ENCODE data around the gene MYBPC3. TPM values are rescaled to one million over a fixed set of nuclear protein-coding genes. Genes with fewer than 3 reads are reported as not detected.
A peak's percentile ranks its signal among the peaks of the same experiment; 100 is the strongest.

The MYBPC3 gene
- total RNA-seq, 4 donors from 2014 or later: not detected

DNA sequence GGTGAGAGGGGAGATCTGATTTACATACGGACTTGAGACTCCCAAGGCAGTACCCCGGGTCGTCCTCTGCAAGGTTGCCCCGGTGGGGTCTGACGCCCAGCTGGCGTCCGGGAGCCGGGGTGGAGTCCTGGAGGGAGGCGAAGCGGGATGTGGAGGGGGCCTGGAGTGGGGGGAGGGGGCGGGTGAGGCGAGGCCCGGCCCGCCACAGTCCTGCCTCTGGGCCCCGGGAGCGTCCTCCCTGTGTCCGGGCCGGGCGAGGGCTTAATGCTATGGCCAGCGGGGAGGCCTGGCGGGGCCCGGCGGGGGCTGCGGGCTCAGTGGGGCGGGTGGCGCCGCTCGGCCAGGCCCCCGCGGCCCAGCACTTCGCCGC is 2.4 kb upstream of the MYBPC3 start:
- H3K4me3 ChIP-seq (ENCODE audit: low read depth, poor library complexity, severe bottlenecking): no peak overlapping the region
- WGBS, 2 donors: 18 to 20% methylated on average over 20 to 23 of the region's 32 CpGs
- TF ChIP-seq, protein P1, sequence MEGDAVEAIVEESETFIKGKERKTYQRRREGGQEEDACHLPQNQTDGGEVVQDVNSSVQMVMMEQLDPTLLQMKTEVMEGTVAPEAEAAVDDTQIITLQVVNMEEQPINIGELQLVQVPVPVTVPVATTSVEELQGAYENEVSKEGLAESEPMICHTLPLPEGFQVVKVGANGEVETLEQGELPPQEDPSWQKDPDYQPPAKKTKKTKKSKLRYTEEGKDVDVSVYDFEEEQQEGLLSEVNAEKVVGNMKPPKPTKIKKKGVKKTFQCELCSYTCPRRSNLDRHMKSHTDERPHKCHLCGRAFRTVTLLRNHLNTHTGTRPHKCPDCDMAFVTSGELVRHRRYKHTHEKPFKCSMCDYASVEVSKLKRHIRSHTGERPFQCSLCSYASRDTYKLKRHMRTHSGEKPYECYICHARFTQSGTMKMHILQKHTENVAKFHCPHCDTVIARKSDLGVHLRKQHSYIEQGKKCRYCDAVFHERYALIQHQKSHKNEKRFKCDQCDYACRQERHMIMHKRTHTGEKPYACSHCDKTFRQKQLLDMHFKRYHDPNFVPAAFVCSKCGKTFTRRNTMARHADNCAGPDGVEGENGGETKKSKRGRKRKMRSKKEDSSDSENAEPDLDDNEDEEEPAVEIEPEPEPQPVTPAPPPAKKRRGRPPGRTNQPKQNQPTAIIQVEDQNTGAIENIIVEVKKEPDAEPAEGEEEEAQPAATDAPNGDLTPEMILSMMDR (IDR thresholded peaks at IDR 0.05): no peak
- TF ChIP-seq POLR2A (IDR thresholded peaks at IDR 0.05): no peak
- intact Hi-C loops (cut with DNase I; ENCODE audit: low total_unique reads): loop anchor here (10.0 kb wide), 1 partner anchor 170 kb away; the partner anchor contains the start of gene PACSIN3
- DNase-seq (ENCODE audit: low spot score in 2 of 2): peak in 1 of 2 donors; percentile 81

DNA sequence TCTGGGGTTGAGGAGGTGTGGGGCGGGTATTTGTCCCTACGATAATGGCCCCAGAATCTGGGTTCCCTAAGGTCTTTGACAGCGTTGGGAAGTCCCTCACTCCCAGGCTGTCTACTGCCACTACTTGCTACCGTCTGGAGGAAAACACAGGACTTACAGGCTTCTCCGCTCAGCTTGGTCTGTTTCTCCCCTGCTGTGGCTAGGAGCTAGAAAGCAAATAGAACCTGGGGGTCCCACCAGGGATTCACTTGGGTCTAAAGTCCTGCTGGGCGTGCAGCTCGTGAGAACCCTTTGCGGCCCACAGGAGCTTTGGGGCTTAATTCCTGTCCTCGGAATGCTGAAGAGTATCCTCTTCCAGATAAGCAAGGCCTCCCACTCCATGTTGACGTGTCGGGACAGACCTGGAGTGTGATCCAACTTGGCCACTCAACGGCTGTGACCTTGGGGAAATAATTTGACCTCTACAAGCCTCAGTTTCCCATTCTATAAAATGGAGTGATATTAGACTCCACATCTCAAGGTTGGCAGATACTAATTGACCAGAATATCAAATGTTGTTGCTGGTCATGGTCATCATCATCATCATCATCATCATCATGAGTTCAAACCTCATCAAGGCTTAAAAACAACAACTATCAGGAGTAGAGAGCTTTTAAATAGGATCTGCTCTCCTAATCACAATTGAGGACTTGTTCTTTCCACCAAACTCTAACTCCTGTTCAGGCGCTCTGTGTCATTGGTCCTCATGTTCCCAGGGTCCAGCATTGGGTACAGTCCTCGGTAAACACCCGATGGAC is 1.7 kb upstream of the MYBPC3 start:
- TF ChIP-seq, protein P1 (IDR thresholded peaks at IDR 0.05): no peak
- no peak for TF ChIP-seq POLR2A (IDR thresholded peaks at IDR 0.05)
- 83 to 85% methylated on average over 15 of the region's 15 CpGs for WGBS, 2 donors
- H3K4me3 ChIP-seq (ENCODE audit: low read depth, poor library complexity, severe bottlenecking): no peak overlapping the region
- DNase-seq (ENCODE audit: low spot score in 2 of 2): no peak
- intact Hi-C loops (cut with DNase I; ENCODE audit: low total_unique reads): loop anchor here (10.0 kb wide), 1 partner anchor 169 kb away; the partner anchor contains the start of gene PACSIN3

DNA sequence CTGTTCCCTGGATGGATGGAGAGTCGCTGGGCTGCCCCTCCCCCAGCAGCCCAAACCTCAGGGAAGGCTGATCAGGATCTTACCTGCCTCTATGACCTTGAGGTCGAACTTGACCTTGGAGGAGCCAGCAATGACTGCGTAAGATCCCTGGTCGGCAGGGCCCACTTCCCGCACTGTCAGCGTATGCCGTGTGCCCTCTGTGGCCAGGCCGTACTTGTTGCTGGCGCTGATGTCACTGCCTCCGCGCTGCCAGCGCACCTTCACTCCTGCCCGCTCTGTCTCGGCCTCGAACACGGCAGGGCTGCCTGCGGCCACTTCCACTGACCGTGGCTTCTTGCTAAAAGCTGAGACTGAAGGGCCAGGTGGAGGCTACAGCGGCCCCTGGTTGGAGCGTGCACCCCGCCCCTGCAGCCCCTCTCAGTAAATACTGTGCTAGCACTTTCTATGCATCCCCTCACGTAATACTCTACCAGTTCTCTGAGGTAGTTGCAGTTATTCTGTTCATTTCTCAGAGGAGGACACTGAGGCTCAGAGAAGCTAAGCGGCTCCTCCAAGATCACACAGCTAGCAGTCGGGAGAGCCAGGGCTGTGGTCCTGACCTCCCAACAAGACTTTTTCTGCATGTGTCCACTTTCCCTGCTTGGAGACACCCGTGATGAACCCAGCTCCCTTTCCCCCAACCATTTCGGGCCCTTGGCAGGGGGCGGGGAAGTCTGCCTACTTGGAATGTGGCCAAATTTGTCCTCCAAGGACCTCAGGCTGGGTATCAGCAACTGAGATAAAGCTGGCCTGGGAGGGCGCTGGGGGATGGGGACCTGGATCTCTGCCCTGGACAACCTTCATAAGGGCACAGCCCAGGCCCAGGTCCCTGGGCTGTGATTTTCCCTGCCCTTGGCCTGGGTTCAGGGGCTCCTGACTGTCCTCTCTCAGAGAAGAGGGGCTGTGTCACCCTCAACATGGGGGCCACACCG is 1.1 kb downstream of the MYBPC3 start:
- 85 to 87% methylated on average over 29 of the region's 29 CpGs for WGBS, 2 donors
- TF ChIP-seq POLR2A (IDR thresholded peaks at IDR 0.05): no peak
- TF ChIP-seq, protein P1 (IDR thresholded peaks at IDR 0.05): no peak
- H3K4me3 ChIP-seq (ENCODE audit: low read depth, poor library complexity, severe bottlenecking): no peak overlapping the region
- DNase-seq (ENCODE audit: low spot score in 2 of 2): no peak
- intact Hi-C loops (cut with DNase I; ENCODE audit: low total_unique reads): loop anchor here (10.0 kb wide), 1 partner anchor 167 kb away; the partner anchor contains the start of gene PACSIN3

- DNase-seq (ENCODE audit: low spot score in 2 of 2): no peak
- TF ChIP-seq, protein P1 (IDR thresholded peaks at IDR 0.05): no peak
- no peak for TF ChIP-seq POLR2A (IDR thresholded peaks at IDR 0.05)
- 87 to 92% methylated on average over 9 of the region's 9 CpGs for WGBS, 2 donors
- intact Hi-C loops (cut with DNase I; ENCODE audit: low total_unique reads): loop anchor here (10.0 kb wide), 1 partner anchor 166 kb away; the partner anchor contains the start of gene PACSIN3
- no peak overlapping the region for H3K4me3 ChIP-seq (ENCODE audit: low read depth, poor library complexity, severe bottlenecking)
These were observed 2.2 kb downstream of the MYBPC3 start for GRCh38 chr11:47350315-47350714.

DNA sequence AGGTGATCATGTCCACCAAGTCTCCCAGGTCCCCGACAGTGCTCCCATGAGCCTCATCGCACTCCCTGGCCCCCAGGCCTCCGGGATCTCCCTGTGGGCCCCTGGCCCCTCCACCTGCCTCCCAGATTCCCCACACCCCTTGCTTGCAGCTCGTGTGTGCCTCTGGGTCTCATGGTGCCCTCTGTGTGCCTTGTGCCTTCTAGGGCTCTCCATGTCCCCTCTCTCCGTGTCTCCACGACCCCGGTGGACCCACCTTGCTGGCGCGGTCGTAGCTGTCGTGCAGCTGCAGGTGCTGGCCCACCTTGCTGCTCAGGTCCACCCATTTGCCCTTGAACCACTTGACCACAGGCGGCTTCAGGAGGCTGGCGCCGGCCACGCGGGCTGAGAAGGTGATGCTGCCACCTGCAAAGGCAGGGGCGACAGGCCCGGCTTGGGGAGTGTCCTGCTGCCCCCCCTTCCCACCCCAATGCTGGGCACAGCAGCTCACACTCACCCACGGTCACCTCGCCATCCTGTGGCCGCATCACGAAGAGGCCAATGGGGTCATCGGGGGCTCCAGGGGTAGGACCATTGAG is 2.9 kb downstream of the MYBPC3 start:
- 93% methylated on average over 22 of the region's 23 CpGs for WGBS, 2 donors
- no peak for DNase-seq (ENCODE audit: low spot score in 2 of 2)

More for the DNA sequence above, 2.9 kb downstream of the MYBPC3 start:
- no peak for TF ChIP-seq POLR2A (IDR thresholded peaks at IDR 0.05)
- TF ChIP-seq, protein P1 (IDR thresholded peaks at IDR 0.05): no peak
- intact Hi-C loops (cut with DNase I; ENCODE audit: low total_unique reads): loop anchor here (10.0 kb wide), 1 partner anchor 165 kb away; the partner anchor contains the start of gene PACSIN3
- H3K4me3 ChIP-seq (ENCODE audit: low read depth, poor library complexity, severe bottlenecking): no peak overlapping the region
